Fibroblast of lung (primary cell): ENCODE results near the gene FKBP4. TPM values are rescaled to one million over a fixed set of nuclear protein-coding genes. Genes with fewer than 3 reads are reported as not detected.

Experiments used
- DNase-seq, 2 donors: peaks; one replicate each; pipeline versions ENCODE4 v3.0.0 to v3.0.0-alpha.2; 2010; ENCODE audit warnings: low read depth in 2 of 2
- H2AFZ ChIP-seq: 2 replicates; pipeline ENCODE4 v1.5.1; 2012; ENCODE audit warnings: low read length, control low read depth, inconsistent platforms
- H3K27ac ChIP-seq: 2 replicates; pipeline ENCODE4 v1.5.1; 2011; ENCODE audit warnings: low read length, control low read depth; ENCODE audit not compliant: insufficient read depth
- H3K27me3 ChIP-seq: 2 replicates; pipeline ENCODE4 v1.5.1; 2011; ENCODE audit warnings: mild to moderate bottlenecking, low read length; ENCODE audit not compliant: control insufficient read depth, insufficient read depth
- H3K36me3 ChIP-seq: 2 replicates; pipeline ENCODE4 v1.5.1; 2011; ENCODE audit warnings: low read length; ENCODE audit not compliant: control insufficient read depth, insufficient read depth
- H3K4me1 ChIP-seq: 2 replicates; pipeline ENCODE4 v1.5.1; 2011; ENCODE audit warnings: low read length; ENCODE audit not compliant: control insufficient read depth, insufficient read depth; ENCODE audit errors: extremely low read depth
- H3K4me2 ChIP-seq: 2 replicates; pipeline ENCODE4 v1.5.1; 2011; ENCODE audit warnings: low read length, control low read depth; ENCODE audit not compliant: insufficient read depth; ENCODE audit errors: extremely low read depth
- H3K4me3 ChIP-seq, 4 experiments: fragments of 200-600 bp in 1 of 4; sonication (generic) in 1 of 4; replicated peaks in 1 of 4; 2 replicates each; pipeline ENCODE4 v1.5.1; 2011 to 2016; ENCODE audit warnings: low read length in 4 of 4, low read depth in 3 of 4, mild to moderate bottlenecking in 3 of 4, control low read depth in 2 of 4, inconsistent platforms in 1 of 4, mixed read lengths in 1 of 4; ENCODE audit not compliant: insufficient read depth in 1 of 4; ENCODE audit errors: control extremely low read depth in 1 of 4
- H3K79me2 ChIP-seq: 2 replicates; pipeline ENCODE4 v1.5.1; 2012; ENCODE audit warnings: mild to moderate bottlenecking, low read length, inconsistent platforms; ENCODE audit not compliant: control insufficient read depth, insufficient read depth
- H3K9ac ChIP-seq: 2 replicates; pipeline ENCODE4 v1.5.1; 2011; ENCODE audit warnings: mild to moderate bottlenecking, low read length, control low read depth; ENCODE audit not compliant: insufficient read depth
- H3K9me3 ChIP-seq: 2 replicates; pipeline ENCODE4 v1.5.1; 2012; ENCODE audit warnings: low read depth, low read length; ENCODE audit not compliant: control insufficient read depth, insufficient read depth
- H4K20me1 ChIP-seq: 2 replicates; pipeline ENCODE4 v1.5.1; 2011; ENCODE audit warnings: low read length; ENCODE audit not compliant: control insufficient read depth, insufficient read depth; ENCODE audit errors: extremely low read depth
- EZH2 ChIP-seq: IDR thresholded peaks from 2 replicates; pipeline ENCODE4 v1.5.1; 2012; ENCODE audit warnings: low read length, control low read depth, mild to moderate bottlenecking; ENCODE audit errors: missing control alignments
- polyA plus RNA-seq, 2 donors: library from polyadenylated mRNA; depleted of rRNA in 1 of 2; stranded (reverse) in 1 of 2; unstranded in 1 of 2; fragments of >200 nt; gene quantifications; 2 replicates each; pipeline ENCODE4 v1.2.1, GENCODE V29; 2011 to 2012; ENCODE audit warnings: missing spikeins in 1 of 2
- total RNA-seq: library from RNA; depleted of rRNA; stranded (reverse); fragments of >200 nt; gene quantifications from 2 replicates; pipeline ENCODE4 v1.2.1, GENCODE V29; 2014
- TF ChIP-seq, protein P1 (sequence below), 2 donors: IDR thresholded peaks in 1 of 2; conservative IDR thresholded peaks in 1 of 2; 1 replicate in 1 of 2; 2 replicates in 1 of 2; pipeline ENCODE4 v1.5.1; 2011 to 2012; ENCODE audit warnings: low read length in 2 of 2, control low read depth in 1 of 2, inconsistent platforms in 1 of 2, low read depth in 1 of 2, mild to moderate bottlenecking in 1 of 2

The FKBP4 gene
- total and polyA plus RNA-seq, 2 donors (not counting 1 experiment from before 2014, with no cell fraction given), result 23.0 to 42.6 TPM

DNA sequence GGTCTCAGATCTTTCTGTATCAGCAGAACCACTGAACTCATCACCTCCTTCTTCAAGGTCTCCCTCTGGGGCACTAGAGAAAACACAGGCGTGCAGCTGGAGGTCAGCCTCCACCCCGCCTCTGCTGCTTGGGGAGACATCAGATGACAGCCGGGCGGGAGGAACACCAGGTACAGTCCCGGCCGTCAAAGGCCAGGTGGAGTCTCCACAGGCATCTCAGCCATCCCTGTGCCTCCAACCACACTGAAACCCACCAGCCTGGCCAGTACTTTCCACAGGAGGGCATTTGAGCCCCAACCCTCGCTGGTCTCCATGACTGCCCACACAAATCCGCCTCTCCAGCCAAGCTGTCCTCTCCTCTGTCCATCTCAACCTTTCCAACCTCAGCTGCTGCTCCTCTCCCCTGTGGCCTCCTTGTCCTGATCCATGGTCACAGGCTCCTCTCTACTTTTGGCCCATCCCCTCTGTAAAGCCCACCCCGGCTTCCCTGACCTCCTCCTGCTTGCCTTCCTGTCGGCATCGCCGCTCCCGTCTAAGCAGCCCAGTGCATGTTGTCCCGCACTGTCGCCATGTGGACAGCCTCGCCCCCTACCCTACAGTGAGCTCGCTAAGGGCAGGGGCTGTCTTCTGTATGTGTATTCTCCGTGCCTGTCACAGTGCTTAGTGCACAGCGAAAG lies 21.4 kb upstream of the FKBP4 start:
- H3K36me3 ChIP-seq, result no peaks in the 10 kb centered on the region
- H3K9ac ChIP-seq, result no peak overlapping the region
- no peak overlapping the region for H2AFZ ChIP-seq
- TF ChIP-seq EZH2, result no peak
- TF ChIP-seq, protein P1, sequence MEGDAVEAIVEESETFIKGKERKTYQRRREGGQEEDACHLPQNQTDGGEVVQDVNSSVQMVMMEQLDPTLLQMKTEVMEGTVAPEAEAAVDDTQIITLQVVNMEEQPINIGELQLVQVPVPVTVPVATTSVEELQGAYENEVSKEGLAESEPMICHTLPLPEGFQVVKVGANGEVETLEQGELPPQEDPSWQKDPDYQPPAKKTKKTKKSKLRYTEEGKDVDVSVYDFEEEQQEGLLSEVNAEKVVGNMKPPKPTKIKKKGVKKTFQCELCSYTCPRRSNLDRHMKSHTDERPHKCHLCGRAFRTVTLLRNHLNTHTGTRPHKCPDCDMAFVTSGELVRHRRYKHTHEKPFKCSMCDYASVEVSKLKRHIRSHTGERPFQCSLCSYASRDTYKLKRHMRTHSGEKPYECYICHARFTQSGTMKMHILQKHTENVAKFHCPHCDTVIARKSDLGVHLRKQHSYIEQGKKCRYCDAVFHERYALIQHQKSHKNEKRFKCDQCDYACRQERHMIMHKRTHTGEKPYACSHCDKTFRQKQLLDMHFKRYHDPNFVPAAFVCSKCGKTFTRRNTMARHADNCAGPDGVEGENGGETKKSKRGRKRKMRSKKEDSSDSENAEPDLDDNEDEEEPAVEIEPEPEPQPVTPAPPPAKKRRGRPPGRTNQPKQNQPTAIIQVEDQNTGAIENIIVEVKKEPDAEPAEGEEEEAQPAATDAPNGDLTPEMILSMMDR (conservative IDR thresholded peaks at IDR 0.05 in 1 of 2, IDR thresholded peaks at IDR 0.05 in 1 of 2; ENCODE audit: low read depth in 1 of 2, low read length in 2 of 2), result no peak
- no peaks in the 10 kb centered on the region for H4K20me1 ChIP-seq
- no peaks in the 10 kb centered on the region for H3K9me3 ChIP-seq
- H3K4me3 ChIP-seq, result no peak overlapping the region
- H3K27me3 ChIP-seq, result peaks cover 13% of the 10 kb centered on the region
- no peaks in the 10 kb centered on the region for H3K4me1 ChIP-seq
- H3K4me2 ChIP-seq, result no peak overlapping the region
- no peak overlapping the region for H3K27ac ChIP-seq
- DNase-seq, result no peak
- no peaks in the 10 kb centered on the region for H3K79me2 ChIP-seq

DNA sequence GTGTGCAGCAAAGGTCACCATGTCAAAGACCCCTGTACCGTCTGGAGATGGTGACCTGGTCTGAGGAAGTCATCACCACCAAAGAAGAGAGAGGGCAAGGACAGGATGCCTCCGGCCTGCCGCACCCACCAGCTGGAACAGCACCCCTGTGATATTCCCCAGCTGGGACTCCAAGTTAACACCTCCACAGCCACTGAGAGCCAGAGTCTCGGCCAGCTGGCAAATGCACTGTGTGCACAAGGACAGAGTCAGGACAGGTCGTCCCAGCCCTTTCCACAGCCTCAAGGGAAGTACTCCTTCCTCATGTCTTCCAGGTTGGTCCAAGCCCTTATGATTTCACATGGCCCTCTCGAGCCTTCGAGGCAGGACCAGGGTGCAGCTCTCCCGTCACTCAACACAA lies 19.3 kb upstream of the FKBP4 start:
- no peaks in the 10 kb centered on the region for H3K4me1 ChIP-seq
- no peak overlapping the region for H3K4me2 ChIP-seq
- no peak overlapping the region for H3K27ac ChIP-seq
- no peaks in the 10 kb centered on the region for H4K20me1 ChIP-seq
- no peak overlapping the region for H2AFZ ChIP-seq
- no peaks in the 10 kb centered on the region for H3K9me3 ChIP-seq
- no peaks in the 10 kb centered on the region for H3K36me3 ChIP-seq
- H3K9ac ChIP-seq, result no peak overlapping the region
- TF ChIP-seq, protein P1 (conservative IDR thresholded peaks at IDR 0.05 in 1 of 2, IDR thresholded peaks at IDR 0.05 in 1 of 2; ENCODE audit: low read depth in 1 of 2, low read length in 2 of 2), result no peak
- no peak for TF ChIP-seq EZH2
- H3K79me2 ChIP-seq, result no peaks in the 10 kb centered on the region
- DNase-seq, result no peak
- peaks cover 13% of the 10 kb centered on the region for H3K27me3 ChIP-seq
- no peak overlapping the region for H3K4me3 ChIP-seq

DNA sequence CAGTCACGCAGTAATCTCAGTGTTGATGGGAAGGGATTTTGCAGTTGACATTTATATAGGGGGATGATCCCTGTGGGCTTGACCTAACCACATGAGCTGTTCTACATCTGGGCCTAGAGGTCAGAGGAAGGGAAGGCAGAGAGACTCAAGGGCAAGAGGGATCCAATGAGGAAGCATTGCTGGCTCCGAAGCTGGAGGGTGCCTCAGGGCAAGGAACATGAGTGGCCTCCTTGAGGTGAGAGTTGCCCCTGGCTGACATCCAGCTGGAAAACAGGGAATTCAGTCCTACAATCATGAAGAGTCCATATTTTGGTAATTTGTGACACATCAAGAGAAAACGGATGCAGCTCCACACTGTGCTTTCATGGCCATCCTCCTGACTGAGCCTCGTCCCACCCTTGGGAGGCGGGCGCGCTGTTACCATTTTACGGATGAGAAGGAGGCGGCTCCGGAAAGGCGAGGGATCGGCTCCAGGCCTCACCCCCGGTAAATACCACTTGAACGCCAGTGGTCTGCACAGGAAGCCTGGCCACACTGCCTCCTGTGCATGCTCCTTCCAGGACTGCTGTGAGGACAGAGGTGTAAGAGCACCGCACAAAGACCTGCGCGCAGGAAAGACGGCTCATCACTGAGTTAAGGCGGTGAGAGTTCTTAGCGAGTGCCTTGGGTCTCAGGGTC lies 18.5 kb upstream of the FKBP4 start:
- Histone ChIP-seq H3K79me2 (no peaks in the 10 kb centered on the region), H3K4me1 (no peaks in the 10 kb centered on the region), H4K20me1 (no peaks in the 10 kb centered on the region), H3K9ac (no peak overlapping the region), H3K36me3 (no peaks in the 10 kb centered on the region), H3K27ac (no peak overlapping the region), H3K4me2 (no peak overlapping the region), H3K27me3 (peaks cover 13% of the 10 kb centered on the region), H2AFZ (no peak overlapping the region), H3K9me3 (no peaks in the 10 kb centered on the region), H3K4me3 (no peak overlapping the region)
- TF ChIP-seq EZH2, result no peak
- TF ChIP-seq, protein P1 (conservative IDR thresholded peaks at IDR 0.05 in 1 of 2, IDR thresholded peaks at IDR 0.05 in 1 of 2; ENCODE audit: low read depth in 1 of 2, low read length in 2 of 2), result no peak
- no peak for DNase-seq
